ENCODE measurements around the gene CLDN8.

The CLDN8 gene

DNA sequence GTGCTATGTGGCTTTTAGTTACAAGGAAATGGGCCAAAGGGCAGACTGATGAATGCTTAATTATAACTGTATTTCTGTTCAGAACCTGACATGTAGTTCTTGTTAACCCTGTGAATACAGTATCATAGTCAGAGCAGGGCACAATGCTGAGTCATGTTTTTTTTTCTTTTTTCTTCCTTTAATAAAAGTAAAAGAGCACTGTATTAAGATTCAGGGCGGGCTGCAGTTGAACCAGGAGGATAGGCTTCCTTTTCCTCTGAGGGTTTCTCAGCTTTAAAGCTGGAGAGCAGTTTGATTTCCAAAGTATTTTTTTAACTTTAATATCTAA lies 8.7 kb downstream of the CLDN8 start:
- no peak for TF ChIP-seq ZFX (IDR thresholded peaks at IDR 0.05; ENCODE audit: borderline replicate concordance)
- TF ChIP-seq, protein P1, sequence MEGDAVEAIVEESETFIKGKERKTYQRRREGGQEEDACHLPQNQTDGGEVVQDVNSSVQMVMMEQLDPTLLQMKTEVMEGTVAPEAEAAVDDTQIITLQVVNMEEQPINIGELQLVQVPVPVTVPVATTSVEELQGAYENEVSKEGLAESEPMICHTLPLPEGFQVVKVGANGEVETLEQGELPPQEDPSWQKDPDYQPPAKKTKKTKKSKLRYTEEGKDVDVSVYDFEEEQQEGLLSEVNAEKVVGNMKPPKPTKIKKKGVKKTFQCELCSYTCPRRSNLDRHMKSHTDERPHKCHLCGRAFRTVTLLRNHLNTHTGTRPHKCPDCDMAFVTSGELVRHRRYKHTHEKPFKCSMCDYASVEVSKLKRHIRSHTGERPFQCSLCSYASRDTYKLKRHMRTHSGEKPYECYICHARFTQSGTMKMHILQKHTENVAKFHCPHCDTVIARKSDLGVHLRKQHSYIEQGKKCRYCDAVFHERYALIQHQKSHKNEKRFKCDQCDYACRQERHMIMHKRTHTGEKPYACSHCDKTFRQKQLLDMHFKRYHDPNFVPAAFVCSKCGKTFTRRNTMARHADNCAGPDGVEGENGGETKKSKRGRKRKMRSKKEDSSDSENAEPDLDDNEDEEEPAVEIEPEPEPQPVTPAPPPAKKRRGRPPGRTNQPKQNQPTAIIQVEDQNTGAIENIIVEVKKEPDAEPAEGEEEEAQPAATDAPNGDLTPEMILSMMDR (IDR thresholded peaks at IDR 0.05): no peak
- no peak overlapping the region for H3K27ac ChIP-seq

DNA sequence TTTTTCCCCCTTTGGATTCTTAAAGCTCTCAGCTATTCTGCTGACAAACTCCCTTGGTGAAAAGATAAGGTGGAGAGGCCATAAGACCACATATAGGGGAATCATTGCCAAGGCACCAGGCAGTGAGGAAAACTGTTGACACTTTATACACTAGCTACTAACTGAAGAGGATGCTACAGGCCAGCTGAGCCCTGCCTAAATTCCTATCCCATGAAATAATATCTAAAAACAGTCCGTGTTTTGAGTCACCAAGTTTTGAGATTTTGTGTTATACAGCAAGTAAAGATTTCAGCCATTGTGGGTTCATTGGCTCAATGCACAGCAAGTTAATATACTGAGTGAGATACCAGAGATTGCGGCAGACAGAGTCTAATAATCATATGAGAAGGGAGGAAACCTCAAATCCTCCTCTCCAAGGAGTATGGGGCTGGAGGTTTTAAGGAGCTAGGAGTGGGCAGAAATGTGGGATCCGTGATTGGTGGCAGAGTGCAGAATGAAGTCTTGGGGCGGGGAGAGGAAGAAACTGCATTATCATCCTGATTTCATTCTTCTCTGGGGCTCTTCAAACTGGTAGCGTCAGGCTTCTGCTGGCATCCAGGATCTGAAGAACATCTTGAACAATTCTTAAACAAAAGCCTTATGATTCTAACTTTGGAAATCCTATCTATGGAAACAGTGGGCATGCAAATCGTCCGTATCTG lies 9.2 kb downstream of the CLDN8 start:
- no peak for TF ChIP-seq ZFX (IDR thresholded peaks at IDR 0.05; ENCODE audit: borderline replicate concordance)
- TF ChIP-seq, protein P1 (IDR thresholded peaks at IDR 0.05): no peak
- H3K27ac ChIP-seq: no peak overlapping the region

DNA sequence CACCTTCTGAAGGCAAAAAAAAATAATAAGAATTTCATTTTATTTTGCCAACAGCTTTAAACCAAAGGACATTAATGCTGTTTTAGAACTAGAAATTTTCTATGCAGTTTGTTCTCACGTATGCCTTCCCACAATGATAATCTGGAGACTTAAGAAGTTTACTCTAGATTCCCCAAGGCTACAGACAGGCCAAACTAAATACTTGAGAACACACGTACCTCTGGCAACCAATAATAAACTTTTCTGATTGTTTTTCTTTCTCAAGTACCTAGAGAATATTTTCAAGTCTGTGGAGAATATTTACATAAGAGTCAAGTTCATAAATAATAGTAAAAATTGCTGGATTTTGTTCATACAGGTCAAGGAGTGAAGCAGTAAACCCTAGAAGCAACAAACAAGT lies 15.9 kb downstream of the CLDN8 start:
- TF ChIP-seq, protein P1 (IDR thresholded peaks at IDR 0.05): no peak
- no peak for TF ChIP-seq ZFX (IDR thresholded peaks at IDR 0.05; ENCODE audit: borderline replicate concordance)
- no peak overlapping the region for H3K27ac ChIP-seq

DNA sequence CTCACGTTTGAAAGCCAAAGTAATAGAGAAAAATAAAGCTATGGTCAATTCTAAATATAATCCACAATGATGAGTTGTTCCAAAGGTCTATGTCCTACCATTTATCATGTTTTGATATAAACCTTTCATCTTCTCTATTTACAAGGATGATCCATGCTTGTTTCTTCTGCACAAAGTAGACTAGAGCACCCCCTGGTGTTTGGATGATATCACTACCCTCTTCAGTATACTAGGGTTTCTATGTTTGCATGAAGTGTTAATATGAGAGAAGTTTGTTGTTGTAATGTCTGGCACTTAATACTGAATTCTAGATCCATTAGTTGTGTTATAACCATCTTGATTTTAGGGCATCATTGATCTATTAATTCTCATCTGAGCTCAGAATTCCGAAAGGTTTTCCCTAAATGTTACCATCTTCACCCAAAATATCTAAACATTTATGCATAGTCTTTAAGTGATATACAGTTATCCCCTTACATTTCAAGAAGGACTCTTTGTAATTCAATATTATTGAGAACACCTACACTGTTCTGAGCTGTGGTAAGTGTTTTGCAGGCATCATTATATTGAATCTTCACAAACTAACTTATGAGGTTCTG lies 21.1 kb downstream of the CLDN8 start:
- no peak for TF ChIP-seq ZFX (IDR thresholded peaks at IDR 0.05; ENCODE audit: borderline replicate concordance)
- TF ChIP-seq, protein P1 (IDR thresholded peaks at IDR 0.05): peak; percentile 83
- no peak overlapping the region for H3K27ac ChIP-seq

DNA sequence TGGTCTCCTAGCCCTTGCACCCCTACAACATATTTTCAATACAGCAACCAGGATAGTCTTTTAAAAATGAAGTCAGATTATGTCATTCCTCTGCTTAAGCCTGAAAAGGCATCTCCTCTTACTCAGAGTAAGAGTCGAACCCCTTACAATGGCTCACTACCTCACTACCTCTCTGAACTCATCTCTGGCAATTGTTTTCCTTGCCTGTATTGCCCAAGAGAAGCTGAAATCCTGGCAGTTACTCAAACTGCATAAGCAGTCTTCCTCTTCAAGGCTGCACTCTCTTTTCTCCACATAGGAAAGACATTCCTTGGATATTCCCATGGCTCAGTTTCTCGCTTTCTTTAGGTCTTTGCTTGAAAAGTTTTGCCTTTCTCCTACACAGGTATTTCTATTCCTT lies 22.7 kb downstream of the CLDN8 start:
- no peak overlapping the region for H3K27ac ChIP-seq
- TF ChIP-seq, protein P1 (IDR thresholded peaks at IDR 0.05): no peak
- TF ChIP-seq ZFX (IDR thresholded peaks at IDR 0.05; ENCODE audit: borderline replicate concordance): no peak

DNA sequence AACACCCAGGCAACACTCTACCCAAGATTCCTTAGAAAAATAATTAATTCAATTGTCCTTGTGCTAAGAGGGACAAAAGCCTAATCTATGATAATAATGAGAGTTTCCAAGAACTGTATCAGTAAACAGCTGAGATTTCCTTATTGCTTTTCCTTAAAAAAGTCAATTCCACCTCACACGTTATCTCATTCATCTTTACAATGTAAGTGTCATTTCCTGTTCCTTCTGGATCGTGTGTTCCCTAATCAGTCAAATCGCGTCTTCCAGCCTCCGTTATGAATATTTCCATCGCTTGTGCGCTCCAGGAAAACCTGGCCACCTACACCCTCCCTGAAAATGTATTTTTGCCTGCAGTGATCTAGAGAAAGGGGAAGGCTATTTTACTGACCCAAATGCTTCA lies 25.3 kb downstream of the CLDN8 start:
- TF ChIP-seq, protein P1 (IDR thresholded peaks at IDR 0.05): no peak
- TF ChIP-seq ZFX (IDR thresholded peaks at IDR 0.05; ENCODE audit: borderline replicate concordance): no peak
- no peak overlapping the region for H3K27ac ChIP-seq

DNA sequence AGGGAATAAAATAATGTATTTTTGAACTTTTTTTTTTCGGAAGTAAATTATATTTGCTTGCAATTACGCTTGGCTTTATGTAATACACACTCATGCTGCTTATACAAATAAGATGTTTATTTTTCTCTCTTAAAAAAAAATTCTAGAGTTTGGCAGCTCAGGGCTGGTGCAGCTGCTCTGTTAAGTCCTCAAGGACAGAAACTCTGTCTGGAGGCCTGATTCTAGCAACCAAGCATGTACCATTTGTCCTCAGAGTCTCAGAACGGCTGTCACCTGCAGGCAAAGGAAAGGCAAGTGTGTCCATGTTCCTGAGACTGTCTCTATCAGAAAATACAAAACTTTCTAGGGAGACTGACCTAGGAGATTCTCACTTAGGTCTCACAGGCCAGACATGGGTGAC lies 26.1 kb downstream of the CLDN8 start:
- no peak overlapping the region for H3K27ac ChIP-seq
- TF ChIP-seq ZFX (IDR thresholded peaks at IDR 0.05; ENCODE audit: borderline replicate concordance): no peak
- TF ChIP-seq, protein P1 (IDR thresholded peaks at IDR 0.05): no peak

Data from 22Rv1 (cell line).